GM19452 (cell line): ENCODE data around the gene RAB3B.
"Not testable (repeated sequence)": the region's sequence is repeated elsewhere in the genome, so short reads cannot be mapped to it uniquely, and the experiment has no call there.

Experiments used
- ATAC-seq: cut with Tn5 transposase; IDR thresholded peaks from one replicate; pipeline ENCODE4 v1.9.1; 2021; ENCODE audit not compliant: unreplicated experiment

The RAB3B gene

DNA sequence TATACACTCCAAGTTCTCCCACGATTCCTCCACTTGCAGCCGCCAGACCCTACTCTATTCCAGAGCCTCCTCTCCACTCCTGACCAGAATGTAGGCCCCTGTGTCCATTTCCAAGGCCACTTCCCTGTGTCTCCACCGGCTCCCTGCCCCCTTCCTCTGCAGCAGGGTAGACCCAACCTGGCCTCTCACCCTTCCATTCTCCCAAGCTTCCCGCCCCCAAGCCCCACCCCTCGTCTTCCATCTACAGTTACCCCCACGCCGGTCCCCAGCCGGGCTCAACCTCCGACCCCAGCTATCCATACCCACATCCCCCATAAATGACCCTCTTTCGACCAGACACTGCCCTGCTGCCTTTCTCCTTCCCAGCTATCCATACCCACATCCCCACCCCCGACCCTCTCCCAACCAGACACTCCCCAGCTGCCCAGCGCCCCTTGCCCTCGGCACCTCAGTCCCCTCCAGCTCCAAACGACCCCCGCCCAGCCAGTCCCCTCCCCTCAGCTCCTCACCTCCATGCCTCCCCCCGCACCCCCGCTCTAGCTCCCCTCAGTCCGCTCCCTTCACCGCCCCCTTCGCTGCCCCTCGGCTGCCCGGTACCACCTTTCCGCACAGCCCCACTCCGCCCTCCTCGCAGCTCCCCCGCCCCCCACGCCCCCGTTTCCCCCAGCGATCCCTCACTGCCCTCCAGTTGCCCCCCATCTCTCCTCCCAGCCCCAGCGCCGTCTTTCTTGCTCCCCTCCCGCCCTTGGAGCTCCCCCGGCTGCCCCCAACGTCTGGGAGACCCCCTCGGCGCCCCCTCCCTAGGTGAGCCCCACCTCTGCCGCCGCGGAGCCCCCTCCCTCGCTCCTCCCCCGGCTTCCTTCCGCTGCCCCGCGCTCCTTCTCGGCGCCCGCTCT lies 670 bp downstream of the RAB3B start:
- no peak for ATAC-seq

DNA sequence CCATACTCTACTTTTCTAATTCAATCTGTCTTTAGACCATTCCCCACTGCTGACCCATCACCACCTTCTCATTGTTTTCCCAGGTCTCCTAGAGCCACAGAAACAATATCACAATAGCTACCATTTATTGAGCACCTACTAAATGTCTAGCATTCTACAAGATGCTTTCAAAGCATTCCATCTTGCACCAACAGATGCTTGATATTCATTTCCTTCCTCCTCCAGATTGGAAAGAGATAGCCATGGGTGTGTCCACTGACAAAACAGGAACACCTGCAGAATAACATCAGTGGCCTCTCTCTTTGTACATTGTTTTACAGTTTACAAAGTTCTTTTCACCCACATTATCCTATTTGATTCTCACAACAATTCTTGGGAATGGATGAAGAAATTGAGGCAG lies 2.2 kb downstream of the RAB3B start:
- ATAC-seq, result no peak

DNA sequence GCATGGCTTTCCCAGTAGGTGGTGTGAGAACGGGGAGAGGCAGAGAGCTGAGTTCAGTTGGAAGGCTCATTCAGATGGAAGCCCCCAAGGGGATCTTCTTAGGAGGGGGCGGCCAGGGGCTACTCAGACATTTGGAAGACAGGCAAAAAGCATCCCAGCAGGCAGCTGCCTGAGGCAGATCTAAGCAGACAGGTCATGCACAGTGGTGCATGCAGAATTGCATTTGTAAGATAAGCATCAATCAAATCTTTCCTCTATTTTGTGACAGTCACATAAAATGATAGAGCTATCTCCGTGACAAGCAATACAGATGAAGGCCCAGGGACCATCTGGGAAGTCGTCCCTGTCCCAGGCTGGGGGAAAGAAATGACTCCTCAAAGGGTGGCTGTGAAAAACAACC lies 3.8 kb downstream of the RAB3B start:
- no peak for ATAC-seq

DNA sequence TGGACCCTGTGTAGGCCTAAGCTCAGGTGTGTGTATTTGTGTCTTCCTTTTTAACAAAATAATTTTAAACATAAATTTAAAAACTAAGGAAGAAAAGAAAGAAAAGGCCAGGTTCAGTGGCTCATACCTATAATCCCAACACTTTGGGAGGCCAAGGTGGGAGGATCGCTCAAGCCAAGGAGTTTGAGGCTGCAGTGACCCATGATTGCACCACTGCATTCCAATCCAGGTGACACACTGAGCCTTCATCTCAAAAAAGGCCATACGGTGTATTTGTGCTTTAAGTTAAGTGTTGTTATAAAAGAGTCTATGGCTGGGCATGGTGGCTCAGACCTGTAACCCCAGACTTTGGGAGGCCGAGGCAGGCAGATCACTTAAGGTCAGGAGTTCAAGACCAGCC lies 8.3 kb downstream of the RAB3B start:
- no peak for ATAC-seq

DNA sequence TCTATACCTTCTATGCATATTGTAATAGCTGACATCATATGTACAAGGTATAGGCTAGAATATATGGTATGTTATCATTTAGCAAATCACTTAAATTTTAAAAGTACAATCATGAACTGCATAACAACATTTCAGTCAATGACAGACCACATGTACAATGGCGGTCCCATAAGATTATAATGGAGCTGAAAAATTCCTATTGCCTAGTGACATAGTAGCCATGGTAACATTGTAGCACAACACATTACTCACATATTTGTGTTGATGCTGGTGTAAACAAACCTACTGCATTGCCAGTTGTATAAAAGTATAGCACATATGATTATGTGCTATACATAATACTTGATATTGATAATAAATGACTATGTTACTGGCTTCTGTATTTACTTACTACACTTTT lies 8.9 kb downstream of the RAB3B start:
- no peak for ATAC-seq

DNA sequence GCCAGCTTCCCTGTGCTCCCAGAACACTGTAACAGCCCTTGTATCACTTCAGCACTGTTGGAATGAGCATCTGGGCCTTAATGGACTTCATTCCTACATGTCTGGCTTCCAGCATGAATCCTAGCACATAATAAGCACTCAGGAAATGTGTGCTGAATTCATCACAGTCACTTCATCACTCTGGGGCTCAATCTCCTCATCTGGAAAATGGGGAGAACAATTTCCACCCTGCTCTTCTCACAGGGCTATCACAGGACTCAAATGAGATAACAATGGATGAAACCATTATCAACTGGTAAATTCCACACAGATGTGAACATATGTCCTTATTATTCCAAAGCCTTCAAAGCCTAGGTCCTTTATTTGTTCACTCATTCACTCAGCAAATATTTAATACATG lies 12.4 kb downstream of the RAB3B start:
- no peak for ATAC-seq

DNA sequence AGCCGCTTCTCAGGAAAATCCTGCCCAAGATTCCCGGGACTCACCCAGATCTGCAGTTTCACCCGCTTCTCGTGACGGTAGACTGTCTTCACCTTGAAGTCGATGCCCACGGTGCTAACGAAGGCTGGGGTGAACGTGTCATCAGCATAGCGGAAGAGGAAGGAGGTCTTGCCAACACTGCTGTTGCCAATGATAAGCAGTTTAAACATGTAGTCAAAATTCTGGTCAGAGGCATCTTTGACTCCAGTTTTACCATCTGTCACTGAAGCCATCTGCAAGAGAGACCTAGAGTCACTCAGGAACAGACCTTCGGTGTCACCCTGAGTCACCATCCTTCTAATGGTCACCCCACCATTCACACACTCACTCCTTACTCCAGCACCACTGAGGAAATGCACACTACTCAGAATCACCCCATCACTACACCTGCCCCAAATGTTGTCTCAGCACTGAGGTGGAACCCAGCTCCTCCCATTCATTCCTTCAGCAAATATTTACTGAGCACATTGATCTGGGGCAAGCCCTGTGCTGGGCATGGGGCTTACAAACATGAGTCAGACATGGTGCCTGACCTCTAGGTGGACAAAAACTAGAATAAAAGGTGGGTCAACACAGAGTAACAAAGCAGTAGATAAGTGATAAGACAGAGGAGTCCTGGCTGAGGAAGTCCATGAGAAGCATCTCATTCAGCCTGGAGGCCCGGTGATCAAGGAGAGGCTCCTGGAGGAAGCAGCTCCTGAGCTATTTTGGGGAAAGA lies 13.5 kb downstream of the RAB3B start:
- ATAC-seq, result no peak

DNA sequence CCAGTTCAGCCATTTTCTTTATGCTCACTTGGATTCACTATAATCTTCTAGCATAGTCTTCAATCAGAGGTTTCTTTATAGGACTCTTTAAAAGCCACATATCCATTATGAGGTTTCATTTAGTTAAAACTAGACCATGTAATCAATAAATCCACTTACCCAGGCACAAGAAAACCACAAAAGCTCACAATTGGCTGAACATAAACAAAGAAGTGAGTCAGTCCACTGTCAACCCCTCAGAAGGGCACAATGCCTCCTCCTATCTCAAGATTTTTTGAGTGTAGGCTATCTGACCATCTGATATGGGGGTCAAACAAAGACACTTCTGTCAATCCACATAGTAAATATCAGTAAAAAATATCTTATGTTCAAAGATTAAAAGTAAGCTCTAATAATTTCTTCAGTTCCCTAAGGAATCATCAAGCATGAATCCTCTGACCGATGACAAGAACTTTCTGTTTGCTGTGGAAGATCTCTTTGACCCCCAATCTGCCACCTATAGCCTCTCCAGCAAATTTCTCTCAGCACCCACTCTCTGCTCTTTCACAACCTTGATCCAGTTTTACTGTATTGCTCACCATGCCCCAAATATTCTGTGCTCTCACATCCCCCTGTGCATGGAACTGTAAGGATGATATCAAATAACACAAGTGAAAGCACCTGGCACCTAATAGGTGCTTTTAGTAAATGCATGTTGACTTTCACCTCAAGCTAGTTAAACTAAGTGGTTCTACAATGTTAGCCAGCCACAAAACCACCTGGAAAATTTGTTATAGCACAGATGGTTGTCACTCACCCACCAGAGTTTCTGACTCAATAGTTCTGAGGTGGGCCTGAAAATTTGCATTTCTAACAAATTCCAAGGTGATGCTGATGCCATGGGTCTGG lies 16.7 kb downstream of the RAB3B start:
- no peak for ATAC-seq

DNA sequence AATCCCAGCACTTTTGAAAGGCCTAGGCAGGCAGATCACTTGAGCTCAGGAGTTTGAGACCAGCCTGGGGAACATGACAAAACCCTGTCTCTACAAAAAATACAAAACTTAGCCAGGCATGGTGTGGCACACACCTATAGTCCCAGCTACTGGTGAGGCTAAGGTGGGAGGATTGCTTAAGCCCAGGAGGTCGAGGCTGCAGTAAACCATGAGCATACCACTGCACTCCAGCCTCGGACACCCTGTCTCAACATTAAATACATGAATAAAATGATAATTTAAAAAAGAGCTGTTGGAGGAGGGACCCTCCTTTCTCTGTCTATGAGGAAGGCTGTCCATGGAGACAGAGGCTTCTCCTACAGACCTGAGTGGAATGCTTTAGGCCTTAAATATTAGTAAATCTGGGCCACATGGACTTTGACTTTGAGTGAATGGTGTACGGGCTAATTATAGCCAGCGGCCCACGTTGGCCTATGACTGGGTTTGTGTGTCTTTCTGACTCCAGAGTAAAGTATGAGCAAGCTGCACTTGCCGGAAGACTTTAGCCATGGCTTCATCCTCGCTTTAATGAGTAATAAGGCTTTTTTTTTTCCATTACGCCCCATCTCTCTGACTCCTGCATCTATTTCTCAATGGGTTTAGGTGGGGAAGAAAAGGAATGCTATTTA lies 21.3 kb downstream of the RAB3B start:
- ATAC-seq, result no peak

DNA sequence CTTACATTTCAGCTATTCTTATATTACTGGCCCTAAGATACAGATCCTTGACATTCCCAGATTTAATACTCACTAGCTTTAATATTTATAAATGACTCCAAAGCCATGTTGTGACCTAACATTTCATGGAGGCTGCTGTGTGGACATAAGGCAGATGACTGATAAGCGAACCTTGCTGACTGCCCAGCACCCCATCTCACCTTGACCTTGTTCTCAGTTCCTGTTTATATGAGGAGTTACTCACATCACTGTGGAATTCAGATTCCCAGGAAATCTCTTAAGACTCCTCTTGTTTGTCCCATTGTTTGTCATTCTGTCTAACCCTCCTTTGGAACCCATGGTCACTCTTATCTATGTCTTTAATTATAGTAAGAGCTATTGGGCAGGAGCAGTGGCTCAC lies 21.9 kb downstream of the RAB3B start:
- ATAC-seq, result no peak

DNA sequence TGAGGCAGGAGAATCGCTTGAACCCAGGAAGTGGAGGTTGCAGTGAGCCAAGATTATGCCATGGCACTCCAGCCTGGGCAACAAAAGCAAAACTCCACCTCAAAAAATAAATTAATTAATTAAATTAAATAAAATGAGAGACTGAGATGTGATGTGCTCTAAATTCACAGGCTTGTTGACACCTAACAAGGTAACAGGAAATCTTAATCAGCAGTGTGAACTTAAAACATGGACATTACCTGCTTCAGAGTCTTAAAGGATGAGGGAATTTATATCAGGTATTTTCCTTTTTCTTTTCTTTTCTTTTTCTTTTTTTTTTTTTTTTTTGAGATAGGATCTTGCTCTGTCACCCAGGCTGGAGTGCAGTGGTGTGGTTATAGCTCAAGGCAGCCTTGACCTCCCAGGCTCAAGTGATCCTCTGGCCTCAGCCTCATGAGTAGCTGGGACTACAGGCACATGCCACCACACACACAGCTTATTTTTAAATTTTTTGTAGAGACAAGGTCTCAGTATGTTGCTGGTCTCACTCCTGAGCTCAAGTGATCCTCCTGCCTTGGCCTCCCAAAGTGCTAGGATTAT lies 23.2 kb downstream of the RAB3B start:
- not testable (repeated sequence) for ATAC-seq

DNA sequence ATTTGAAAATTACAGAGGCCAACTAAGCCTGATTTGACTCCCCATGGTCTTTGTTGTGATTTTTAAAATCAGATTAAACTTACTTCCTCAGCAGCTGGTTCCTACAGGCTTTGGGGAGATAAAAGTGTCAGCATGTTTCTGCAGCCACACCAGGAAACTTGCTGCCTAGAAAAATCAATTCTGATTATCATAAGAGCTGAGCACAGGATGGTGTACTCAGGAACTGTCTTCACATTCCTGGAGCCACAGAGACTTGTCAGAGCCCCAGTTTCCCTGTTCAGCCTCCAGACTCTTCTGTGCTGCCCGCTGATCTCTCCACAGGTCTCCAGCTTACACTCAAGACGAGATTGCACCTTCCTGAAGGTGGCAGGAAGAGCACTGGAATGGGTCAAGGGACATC lies 23.9 kb downstream of the RAB3B start:
- no peak for ATAC-seq

DNA sequence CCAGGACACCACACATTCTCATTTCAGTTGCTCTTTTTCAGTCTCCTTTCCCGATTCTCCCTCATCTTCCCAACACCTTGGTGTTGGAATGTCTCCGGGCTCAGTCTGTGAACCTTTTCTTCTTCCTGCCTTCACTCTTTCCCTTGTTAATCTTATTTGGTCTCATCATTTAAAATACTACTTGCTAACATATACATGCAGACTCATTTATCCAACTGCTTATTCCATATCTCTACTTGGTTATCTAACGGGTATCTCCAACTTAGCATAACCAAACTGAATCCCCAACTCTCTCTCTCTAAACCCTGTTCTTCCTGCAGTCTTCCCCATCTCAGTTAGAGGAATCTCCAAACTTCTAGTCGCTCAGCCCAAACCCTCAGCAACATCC lies 26.2 kb downstream of the RAB3B start:
- no peak for ATAC-seq

DNA sequence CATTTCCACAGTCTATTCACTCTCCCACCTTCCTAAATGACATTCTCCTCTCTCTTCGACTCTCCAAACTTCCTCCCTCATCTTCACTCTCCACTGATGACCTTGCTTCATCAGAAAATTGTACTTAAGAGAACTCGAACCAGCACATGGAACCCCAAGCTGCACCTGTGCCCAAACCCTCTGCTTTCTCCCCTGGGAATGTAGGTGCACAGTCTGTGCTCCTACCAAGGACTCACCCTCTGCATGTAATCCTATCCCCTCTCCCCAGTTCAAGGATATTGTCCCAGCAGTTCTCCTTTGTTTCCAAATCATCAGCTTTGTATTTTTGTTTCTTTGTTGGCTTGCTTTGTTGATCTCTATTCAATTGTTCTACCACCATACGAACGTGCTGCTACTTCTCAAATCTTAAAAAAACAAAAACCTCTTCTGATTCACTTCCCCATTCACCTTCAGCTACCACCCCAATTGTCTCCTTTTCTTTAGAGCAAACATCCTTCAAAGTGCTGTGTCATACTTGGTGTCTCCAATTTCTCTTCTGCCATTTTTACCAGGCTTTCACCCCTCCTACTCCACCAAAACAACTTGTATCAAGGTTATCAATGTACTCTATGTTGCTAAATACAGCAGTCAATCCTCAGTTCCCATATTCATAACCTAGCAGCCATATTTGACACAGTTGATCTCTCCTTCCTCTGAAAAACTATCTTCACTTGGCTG lies 26.8 kb downstream of the RAB3B start:
- ATAC-seq, result no peak

DNA sequence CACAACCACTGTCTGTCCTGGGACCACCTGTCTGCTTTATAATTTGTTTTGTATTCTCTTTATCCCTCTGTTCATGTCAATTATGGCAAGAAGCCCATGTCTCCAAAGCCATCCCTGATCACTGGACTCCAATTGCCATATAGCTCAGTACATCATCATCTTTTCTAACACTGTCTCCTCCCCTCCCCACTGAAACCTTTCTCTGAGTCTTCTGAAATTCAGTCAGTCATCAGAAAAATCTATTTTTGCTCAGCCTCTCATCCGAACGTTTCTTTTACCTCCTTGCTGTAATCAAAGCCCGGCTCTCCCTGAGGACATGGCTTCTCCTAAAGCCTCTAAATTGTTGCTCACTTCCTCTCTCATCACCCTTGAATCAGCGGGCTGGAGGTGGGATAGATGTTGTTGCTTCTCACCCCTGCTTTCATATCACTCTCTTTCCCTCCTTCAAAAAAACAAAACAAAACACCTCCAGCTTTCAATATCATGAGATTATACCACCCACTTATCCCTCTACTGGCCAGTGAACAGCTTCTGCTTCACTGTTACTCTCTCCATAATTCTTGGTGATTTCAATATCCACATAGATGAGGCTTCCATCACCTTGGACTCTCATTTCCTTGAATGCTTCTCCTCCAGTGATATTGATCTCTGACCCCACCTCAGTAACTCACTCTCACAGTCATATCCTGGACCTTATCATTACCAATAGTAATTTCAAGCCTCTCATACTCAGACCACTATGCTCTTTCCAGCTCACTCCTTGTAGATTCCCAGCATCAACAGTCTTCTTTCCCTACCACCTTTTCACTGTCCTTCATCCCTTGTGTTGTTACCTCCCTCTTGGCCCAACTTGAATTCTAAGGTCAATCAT lies 27.8 kb downstream of the RAB3B start:
- ATAC-seq, result no peak

DNA sequence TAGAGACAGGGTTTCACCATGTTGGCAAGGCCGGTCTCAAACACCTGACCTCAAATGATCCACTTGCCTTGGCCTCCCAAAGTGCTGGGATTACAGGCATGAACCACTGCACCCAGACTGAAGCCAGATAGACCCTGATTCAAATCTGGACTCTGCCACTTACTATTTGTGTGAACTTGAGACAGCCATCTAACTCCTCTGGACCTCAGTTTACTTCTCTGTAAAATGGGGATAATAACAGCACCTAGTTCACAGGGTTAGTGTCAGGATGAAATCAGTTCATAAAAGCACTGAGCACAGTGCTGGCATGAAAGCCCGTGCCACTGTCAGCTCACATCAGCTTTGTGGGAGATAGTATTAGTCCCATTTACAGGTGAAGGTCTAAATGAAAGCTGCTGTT lies 28.5 kb downstream of the RAB3B start:
- ATAC-seq, result no peak

DNA sequence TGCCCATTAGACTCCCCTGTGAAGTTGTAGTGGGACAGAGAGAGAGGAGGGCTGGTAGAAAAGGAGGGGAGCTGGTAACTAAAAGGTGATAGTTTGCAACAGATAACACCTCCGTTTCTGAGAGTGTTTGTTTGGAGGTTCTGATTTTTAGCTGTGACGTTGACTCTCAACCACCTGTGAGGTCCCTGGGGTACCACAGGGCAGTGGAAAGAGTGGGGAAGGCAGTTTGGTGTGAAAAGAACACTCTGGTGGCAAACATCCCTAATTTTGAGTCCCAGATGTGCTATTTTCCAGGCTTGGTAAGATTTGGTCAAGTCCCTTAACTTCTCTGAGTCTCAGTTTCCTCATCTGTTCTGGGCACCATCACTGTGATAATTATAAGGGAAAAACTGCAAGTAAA lies 29.3 kb downstream of the RAB3B start:
- no peak for ATAC-seq

DNA sequence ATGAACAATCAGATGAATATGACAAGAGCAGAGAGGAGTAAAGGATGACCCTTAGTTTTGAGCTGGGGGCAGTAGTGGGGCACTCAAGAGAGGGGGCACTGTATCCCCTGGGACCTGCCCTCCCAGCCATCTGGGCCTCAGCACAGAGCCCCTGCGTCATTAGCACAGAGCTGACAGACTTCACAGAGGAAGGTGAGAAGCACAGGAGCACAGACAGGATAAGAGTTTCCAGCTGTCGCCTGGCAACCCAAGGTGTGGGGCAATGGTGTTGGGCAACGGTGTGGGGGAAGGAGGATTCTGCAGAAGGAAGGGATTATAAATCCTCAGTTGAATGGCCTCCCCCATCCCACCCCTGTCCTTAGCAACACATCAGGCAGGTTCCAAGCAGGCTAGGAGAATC lies 30.2 kb downstream of the RAB3B start:
- ATAC-seq, result no peak

DNA sequence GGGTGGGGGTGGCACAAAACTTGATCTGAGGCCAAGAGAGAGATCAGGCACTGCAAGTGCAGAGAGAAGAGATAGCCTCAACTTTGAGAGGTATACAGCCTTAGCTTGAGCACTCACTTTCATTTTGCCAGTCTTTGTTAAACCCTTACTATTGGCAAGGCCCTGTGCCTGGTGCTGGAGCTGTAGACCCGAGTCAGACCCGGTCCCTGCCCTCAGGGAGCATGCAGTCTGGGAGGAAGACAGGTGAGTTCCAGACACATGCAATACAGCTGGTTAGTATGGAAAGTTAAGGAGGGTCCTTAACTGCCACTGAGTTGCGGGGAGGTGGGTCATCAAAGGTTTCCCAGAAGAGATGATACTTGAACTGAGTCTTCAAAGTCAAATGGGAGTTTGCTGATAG lies 31.7 kb downstream of the RAB3B start:
- no peak for ATAC-seq
